ENCODE results near the gene WDPCP.
"Not testable (repeated sequence)": the region's sequence is repeated elsewhere in the genome, so short reads cannot be mapped to it uniquely, and the experiment has no call there.

DNA sequence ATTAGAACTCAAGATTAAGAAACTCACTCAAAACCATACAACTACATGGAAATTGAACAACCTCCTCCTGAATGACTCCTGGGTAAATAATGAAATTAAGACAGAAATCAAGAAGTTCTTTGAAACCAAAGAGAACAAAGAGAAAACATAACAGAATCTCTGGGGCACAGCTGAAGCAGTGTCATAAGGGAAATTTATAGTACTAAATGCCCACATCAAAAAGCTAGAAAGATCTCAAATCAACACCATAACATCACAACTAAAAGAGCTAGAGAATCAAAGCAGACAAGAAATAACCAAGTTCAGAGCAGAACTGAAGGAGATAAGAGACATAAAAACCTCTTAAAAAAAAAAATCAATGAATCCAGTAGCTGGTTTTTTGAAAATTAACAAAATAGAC lies 30.5 kb downstream of the WDPCP start:
- not testable (repeated sequence) for TF ChIP-seq POLR2A, EP300, POLR2AphosphoS5 (IDR thresholded peaks at IDR 0.05)
- TF ChIP-seq, protein P1, sequence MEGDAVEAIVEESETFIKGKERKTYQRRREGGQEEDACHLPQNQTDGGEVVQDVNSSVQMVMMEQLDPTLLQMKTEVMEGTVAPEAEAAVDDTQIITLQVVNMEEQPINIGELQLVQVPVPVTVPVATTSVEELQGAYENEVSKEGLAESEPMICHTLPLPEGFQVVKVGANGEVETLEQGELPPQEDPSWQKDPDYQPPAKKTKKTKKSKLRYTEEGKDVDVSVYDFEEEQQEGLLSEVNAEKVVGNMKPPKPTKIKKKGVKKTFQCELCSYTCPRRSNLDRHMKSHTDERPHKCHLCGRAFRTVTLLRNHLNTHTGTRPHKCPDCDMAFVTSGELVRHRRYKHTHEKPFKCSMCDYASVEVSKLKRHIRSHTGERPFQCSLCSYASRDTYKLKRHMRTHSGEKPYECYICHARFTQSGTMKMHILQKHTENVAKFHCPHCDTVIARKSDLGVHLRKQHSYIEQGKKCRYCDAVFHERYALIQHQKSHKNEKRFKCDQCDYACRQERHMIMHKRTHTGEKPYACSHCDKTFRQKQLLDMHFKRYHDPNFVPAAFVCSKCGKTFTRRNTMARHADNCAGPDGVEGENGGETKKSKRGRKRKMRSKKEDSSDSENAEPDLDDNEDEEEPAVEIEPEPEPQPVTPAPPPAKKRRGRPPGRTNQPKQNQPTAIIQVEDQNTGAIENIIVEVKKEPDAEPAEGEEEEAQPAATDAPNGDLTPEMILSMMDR (IDR thresholded peaks at IDR 0.05): not testable (repeated sequence)
